Astrocyte of the cerebellum (primary cell): Measurements from ENCODE around the gene HEBP1.
A peak's percentile ranks its signal among the peaks of the same experiment; 100 is the strongest.
"Not testable (repeated sequence)": the region's sequence is repeated elsewhere in the genome, so short reads cannot be mapped to it uniquely, and the experiment has no call there.

Experiments used
- DNase-seq: peaks from one replicate; pipeline ENCODE4 v3.0.0-alpha.2; 2011; ENCODE audit warnings: low read depth
- H3K4me3 ChIP-seq: 2 replicates; pipeline ENCODE4 v1.5.1; 2011; ENCODE audit warnings: mild to moderate bottlenecking, low read depth, low read length, moderate library complexity
- in situ Hi-C: cut with HindIII; loops from 2 replicates; pipeline ENCODE4 v1.10.0; 2017; ENCODE audit warnings: low sequenced_read_pairs
- TF ChIP-seq, protein P1 (sequence below): IDR thresholded peaks from 2 replicates; pipeline ENCODE4 v1.5.1; 2012; ENCODE audit warnings: low read length, low read depth, moderate library complexity, mild to moderate bottlenecking; ENCODE audit errors: missing control alignments

The HEBP1 gene

DNA sequence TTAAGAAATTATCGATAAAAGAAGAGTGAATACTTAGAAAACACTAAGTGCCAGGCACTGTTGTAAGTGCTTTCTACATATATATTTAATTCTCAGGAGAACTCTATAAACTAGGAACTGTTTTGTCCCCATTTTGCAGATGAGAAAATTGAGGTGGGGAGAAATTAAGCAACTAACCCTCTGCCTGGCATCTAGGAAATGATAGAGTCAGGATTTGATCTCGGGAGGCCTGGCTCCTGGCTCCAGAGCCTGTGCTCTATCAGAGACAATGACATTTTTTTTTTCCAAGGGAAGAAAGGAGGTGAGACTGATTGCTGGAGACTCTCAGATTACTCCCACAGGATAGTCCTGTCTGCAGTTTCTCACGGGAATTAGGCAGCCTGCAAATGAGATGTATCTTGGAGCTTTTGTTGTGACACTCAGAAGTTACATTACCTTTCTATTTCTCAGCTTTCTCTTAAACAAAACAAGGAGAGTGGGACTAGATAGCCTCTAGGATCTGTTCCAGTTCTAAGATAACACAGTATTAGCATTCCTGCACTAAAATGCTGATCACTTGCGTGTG is 42.7 kb upstream of the HEBP1 start:
- DNase-seq = no peak
- in situ Hi-C loops = no loop called here
- TF ChIP-seq, protein P1, sequence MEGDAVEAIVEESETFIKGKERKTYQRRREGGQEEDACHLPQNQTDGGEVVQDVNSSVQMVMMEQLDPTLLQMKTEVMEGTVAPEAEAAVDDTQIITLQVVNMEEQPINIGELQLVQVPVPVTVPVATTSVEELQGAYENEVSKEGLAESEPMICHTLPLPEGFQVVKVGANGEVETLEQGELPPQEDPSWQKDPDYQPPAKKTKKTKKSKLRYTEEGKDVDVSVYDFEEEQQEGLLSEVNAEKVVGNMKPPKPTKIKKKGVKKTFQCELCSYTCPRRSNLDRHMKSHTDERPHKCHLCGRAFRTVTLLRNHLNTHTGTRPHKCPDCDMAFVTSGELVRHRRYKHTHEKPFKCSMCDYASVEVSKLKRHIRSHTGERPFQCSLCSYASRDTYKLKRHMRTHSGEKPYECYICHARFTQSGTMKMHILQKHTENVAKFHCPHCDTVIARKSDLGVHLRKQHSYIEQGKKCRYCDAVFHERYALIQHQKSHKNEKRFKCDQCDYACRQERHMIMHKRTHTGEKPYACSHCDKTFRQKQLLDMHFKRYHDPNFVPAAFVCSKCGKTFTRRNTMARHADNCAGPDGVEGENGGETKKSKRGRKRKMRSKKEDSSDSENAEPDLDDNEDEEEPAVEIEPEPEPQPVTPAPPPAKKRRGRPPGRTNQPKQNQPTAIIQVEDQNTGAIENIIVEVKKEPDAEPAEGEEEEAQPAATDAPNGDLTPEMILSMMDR = no peak
- no peak overlapping the region for H3K4me3 ChIP-seq

DNA sequence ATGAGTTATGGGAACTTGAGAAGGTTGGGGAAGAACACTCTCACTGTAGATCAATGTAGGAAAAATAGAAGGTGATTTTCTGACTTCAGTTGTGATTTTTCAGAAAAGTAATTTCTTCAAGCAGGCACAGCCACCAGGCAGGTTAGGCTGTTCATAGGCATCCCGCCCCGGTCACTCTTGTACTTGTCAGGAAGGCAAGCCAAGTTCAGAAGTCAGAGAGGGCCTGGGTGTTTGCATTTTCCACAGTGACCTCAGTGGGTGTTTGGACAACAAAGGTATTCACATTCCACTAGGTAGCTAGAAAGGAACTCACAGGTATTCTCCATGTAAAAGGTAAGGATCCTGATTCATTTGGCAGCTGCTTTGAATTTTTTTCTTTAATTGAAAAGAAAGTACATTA is 41.2 kb upstream of the HEBP1 start:
- TF ChIP-seq, protein P1 = no peak
- in situ Hi-C loops = no loop called here
- no peak overlapping the region for H3K4me3 ChIP-seq
- DNase-seq = no peak

DNA sequence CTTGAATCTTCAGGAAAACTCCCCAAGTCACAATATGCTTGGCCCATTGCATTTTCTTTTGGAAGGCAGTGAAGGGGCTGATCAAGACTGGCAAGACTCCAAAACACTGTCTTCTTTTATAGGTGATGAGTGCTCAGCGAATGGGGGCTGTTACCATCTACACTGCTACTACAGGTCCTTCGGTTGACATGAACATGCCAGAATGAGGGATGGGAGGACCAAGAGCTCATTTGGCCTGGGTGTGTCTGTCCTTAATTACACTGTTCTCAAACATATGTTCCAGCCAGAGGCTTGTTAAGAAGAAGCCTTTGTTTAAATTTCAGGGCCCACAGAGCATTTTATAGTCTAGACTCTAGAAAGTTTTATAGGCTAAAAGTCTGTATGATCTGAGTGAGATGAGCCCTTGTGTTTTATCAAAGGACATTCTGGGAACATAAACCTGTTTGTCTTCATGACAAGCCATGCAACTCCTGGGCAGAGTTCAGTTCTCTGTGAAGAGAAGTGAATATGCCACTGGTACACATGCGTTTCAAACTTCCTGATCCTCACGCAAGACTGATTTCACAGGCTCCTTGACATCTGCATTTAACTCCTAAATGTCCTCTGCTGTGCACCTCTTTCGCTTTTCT is 39.4 kb upstream of the HEBP1 start:
- in situ Hi-C loops = no loop called here
- H3K4me3 ChIP-seq = no peak overlapping the region

DNA sequence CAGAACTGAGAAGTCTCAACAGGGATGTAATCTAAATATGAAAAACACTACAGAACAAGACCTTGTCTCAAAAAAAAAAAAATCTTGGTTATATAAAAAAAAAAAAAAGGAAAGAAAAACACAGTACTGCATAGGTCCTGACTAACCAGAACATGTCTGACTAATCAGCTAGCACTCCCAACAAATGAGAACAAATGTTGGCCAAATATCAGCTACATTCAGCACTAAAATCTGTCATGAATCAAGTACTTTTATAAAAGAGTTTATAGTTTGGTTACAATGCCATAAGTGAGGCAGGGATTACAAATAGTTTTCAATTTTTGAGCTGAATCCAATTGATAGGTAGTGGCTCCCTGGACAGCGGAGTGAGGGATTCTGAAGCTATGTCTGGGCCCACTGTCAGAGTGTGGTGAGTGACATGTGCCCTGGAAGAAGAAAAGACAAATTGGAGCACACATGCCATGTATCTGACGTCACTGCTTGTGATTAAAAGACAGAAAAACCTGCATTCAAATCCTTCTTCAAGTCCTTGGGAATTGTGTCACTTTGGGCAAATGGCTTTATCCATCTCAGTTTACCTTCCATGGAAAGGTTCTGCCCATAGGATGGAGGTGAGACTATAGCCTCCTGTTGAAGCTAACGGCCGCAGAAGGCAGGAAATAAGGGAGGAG is 38.6 kb upstream of the HEBP1 start:
- in situ Hi-C loops = no loop called here
- peak; percentile 55 for DNase-seq
- no peak overlapping the region for H3K4me3 ChIP-seq
- TF ChIP-seq, protein P1 = no peak

More for the DNA sequence above, 39.4 kb upstream of the HEBP1 start:
- TF ChIP-seq, protein P1 = no peak
- no peak for DNase-seq

DNA sequence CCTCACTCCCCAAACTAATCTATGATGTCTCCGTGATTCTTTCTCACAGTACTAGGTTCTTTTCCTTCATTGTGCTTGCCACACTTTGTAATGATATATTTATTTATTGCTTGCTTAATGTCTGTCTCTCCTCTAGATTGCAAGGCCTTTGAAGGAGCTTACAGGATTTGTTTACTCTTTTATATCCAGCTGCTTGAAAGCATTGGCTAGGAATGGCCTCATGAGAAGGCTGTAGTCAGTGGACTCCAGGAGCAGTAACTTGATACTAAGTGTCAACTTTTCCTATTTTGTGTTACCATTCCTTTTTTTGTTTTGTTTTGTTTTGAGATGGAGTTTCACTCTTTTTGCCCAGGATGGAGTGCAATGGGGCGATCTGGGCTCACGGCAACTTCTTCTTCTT is 36.8 kb upstream of the HEBP1 start:
- TF ChIP-seq, protein P1 = no peak
- no peak overlapping the region for H3K4me3 ChIP-seq
- DNase-seq = no peak
- in situ Hi-C loops = no loop called here

DNA sequence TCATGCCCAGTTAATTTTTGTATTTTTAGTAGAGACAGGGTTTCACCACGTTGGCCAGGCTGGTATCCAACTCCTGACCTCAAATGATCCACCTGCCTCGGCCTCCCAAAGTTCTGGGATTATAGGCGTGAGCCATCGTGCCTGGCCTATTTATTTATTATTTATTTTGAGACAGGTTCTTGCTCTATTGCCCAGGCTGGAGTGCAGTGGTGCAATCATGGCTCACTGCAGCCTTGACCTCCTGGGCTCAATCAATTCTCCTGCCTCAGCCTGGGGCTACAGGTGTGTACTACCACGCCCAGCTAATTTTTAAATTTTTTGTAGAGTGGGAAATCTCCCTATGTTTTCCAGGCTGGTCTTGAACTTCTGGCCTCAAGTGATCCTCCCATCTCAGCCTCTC is 35.3 kb upstream of the HEBP1 start:
- DNase-seq, H3K4me3 ChIP-seq, in situ Hi-C loops: not testable (repeated sequence)

DNA sequence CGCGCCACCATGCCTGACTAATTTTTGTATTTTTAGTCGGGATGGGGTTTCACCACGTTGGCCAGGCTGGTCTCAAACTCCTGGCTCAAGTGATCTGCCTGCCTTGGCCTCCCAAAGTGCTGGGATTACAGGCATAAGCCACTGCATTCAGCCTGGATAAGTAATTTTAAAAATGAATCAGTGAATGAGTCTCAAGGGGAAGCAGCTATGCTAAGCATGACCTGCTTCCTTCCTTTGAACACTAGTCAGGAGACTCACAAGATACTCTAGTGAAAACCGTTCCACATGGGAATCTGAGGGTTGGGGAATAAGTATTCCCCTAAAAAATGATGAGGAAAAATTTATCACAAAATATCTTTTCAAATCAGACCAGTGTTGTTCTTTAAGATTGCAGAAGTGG is 33.4 kb upstream of the HEBP1 start:
- H3K4me3 ChIP-seq = no peak overlapping the region
- in situ Hi-C loops = no loop called here
- TF ChIP-seq, protein P1 = no peak
- DNase-seq = no peak
